Measurements from ENCODE around the gene CALM1.

The CALM1 gene

DNA sequence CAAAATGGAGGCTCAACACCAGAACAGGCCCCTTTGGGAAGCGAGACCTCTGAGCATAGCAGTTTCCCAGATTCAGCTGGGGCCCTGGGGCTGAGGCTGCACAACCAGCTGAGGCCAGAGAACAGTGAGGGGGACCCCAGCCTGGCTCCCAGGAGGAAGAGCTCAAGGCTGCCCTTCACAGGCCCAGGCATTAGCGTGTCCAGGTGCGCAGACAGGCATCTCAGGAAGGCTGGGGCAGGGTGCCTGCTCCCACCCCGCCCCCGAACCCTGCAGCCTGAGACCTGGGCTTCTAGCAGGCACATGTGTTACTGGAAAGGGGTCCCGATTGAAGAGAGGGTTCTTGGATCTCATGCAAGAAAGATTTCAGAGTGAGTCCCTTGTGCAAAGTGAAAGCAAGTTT lies 27.2 kb downstream of the CALM1 start:
- Histone ChIP-seq H2AFZ (ENCODE audit: low read length) (no peak overlapping the region), H3K79me2 (ENCODE audit: insufficient read depth, low read length) (no peaks in the 10 kb centered on the region), H3K9ac (ENCODE audit: low read length) (no peak overlapping the region)

DNA sequence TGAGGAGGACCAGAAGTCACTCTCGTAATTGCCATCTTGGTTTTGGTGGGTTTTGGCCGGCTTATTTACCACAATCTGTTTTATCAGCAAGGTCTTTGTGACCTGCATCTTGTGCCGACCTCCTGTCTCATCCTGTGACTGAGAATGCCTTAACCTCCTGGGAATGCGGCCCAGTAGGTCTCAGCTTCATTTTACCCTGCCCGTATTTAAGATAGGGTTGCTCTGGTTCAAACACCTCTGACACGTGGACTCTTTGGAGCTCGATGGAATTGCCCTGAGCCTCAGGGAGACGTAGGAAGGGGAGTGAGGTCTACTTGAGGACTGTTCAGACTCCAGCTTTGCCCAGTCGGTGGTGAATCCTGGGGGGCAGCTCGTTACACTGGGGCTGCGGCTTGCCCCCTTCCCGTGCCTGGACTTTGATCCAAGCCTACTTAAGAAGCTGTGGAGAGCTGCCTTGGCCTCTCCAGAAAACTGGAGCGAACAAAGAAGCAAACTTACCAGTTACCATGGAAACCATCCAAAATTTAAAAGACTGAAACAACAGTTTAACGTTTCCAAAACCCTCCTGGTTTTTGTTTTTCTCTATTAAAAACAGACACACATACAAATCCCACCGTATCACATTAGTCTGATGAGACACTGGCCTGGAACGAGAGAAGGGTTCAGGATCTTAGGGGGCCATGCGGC lies 28.0 kb downstream of the CALM1 start:
- Histone ChIP-seq H3K9ac (ENCODE audit: low read length) (no peak overlapping the region), H3F3A (ENCODE audit: insufficient read depth, low read length) (no peaks in the 10 kb centered on the region), H3K36me3 (ENCODE audit: insufficient read depth, low read length) (no peaks in the 10 kb centered on the region), H3K9me3 (ENCODE audit: low read length) (no peaks in the 10 kb centered on the region), H3K4me1 (ENCODE audit: insufficient read depth, low read length, severe bottlenecking) (no peaks in the 10 kb centered on the region), H3K4me3 (ENCODE audit: low read depth, low read length, poor library complexity, severe bottlenecking) (no peak overlapping the region), H4K20me1 (ENCODE audit: insufficient read depth, low read length) (no peaks in the 10 kb centered on the region), H3K4me2 (ENCODE audit: low read length) (no peak overlapping the region), H3K27me3 (ENCODE audit: insufficient read depth, low read length) (no peaks in the 10 kb centered on the region), H2AFZ (ENCODE audit: low read length) (no peak overlapping the region), H3K27ac (ENCODE audit: low read depth, low read length, poor library complexity, severe bottlenecking) (no peak overlapping the region), H3K9me2 (ENCODE audit: low read depth, low read length) (no peaks in the 10 kb centered on the region), H3K79me2 (ENCODE audit: insufficient read depth, low read length) (no peaks in the 10 kb centered on the region)
- no peak for TF ChIP-seq CTCF (IDR thresholded peaks at IDR 0.05; ENCODE audit: low read length)
- TF ChIP-seq EZH2 (IDR thresholded peaks at IDR 0.05; ENCODE audit: borderline replicate concordance, low read length), result no peak

More for the DNA sequence above, 27.2 kb downstream of the CALM1 start:
- Histone ChIP-seq H3K36me3 (ENCODE audit: insufficient read depth, low read length) (no peaks in the 10 kb centered on the region), H3K9me3 (ENCODE audit: low read length) (no peaks in the 10 kb centered on the region), H3K4me3 (ENCODE audit: low read depth, low read length, poor library complexity, severe bottlenecking) (no peak overlapping the region), H3K9me2 (ENCODE audit: low read depth, low read length) (no peaks in the 10 kb centered on the region), H3K27ac (ENCODE audit: low read depth, low read length, poor library complexity, severe bottlenecking) (no peak overlapping the region), H3K27me3 (ENCODE audit: insufficient read depth, low read length) (no peaks in the 10 kb centered on the region), H4K20me1 (ENCODE audit: insufficient read depth, low read length) (no peaks in the 10 kb centered on the region), H3K4me1 (ENCODE audit: insufficient read depth, low read length, severe bottlenecking) (no peaks in the 10 kb centered on the region), H3K4me2 (ENCODE audit: low read length) (no peak overlapping the region), H3F3A (ENCODE audit: insufficient read depth, low read length) (no peaks in the 10 kb centered on the region)
- no peak for TF ChIP-seq CTCF (IDR thresholded peaks at IDR 0.05; ENCODE audit: low read length)
- TF ChIP-seq EZH2 (IDR thresholded peaks at IDR 0.05; ENCODE audit: borderline replicate concordance, low read length), result no peak

GRCh38 chr14:90425373-90425879 lies 28.6 kb downstream of the CALM1 start:
- Histone ChIP-seq H3K4me1 (ENCODE audit: insufficient read depth, low read length, severe bottlenecking) (no peaks in the 10 kb centered on the region), H3K9me3 (ENCODE audit: low read length) (no peaks in the 10 kb centered on the region), H3K27me3 (ENCODE audit: insufficient read depth, low read length) (no peaks in the 10 kb centered on the region), H3K36me3 (ENCODE audit: insufficient read depth, low read length) (no peaks in the 10 kb centered on the region), H2AFZ (ENCODE audit: low read length) (no peak overlapping the region), H3K79me2 (ENCODE audit: insufficient read depth, low read length) (no peaks in the 10 kb centered on the region), H3K4me2 (ENCODE audit: low read length) (no peak overlapping the region), H3K4me3 (ENCODE audit: low read depth, low read length, poor library complexity, severe bottlenecking) (no peak overlapping the region), H3F3A (ENCODE audit: insufficient read depth, low read length) (no peaks in the 10 kb centered on the region), H3K9ac (ENCODE audit: low read length) (no peak overlapping the region), H4K20me1 (ENCODE audit: insufficient read depth, low read length) (no peaks in the 10 kb centered on the region), H3K27ac (ENCODE audit: low read depth, low read length, poor library complexity, severe bottlenecking) (no peak overlapping the region), H3K9me2 (ENCODE audit: low read depth, low read length) (no peaks in the 10 kb centered on the region)
- no peak for TF ChIP-seq EZH2 (IDR thresholded peaks at IDR 0.05; ENCODE audit: borderline replicate concordance, low read length)
- no peak for TF ChIP-seq CTCF (IDR thresholded peaks at IDR 0.05; ENCODE audit: low read length)
